Naive thymus-derived CD8-positive, alpha-beta T cell (primary cell): ENCODE measurements around the gene DENND1C. TPM values are rescaled to one million over a fixed set of nuclear protein-coding genes. Genes with fewer than 3 reads are reported as not detected.
"Not testable (repeated sequence)": the region's sequence is repeated elsewhere in the genome, so short reads cannot be mapped to it uniquely, and the experiment has no call there.

Experiments
- ATAC-seq, 2 donors: fragments of 150-1000 bp; cut with Tn5 transposase in 1 of 2; sonication (Bioruptor Pico), chemical (Tn5 transposase) in 1 of 2; 1 replicate in 1 of 2; 2 replicates in 1 of 2; pipeline ENCODE4 v1.10.0; 2021; ENCODE audit warnings: mild to moderate bottlenecking in 2 of 2, moderate library complexity in 2 of 2
- POLR2A ChIA-PET: fragments of 350-600 bp; sonication (Branson Sonifier 250); formaldehyde crosslinking; loops from one replicate; lab custom pipeline; 2021; ENCODE audit warnings: antibody characterized with exemption; lab: Charles Lee
- DNase-seq, 10 donors: peaks; one replicate each; pipeline versions ENCODE4 v3.0.0 to v3.0.0-alpha.2; 2020 to 2022
- H3K27ac Mint-ChIP-seq, 10 donors: one replicate each; pipeline ENCODE4 v1.8.0; 2020 to 2022; ENCODE audit warnings: mild to moderate bottlenecking in 10 of 10, mixed read lengths in 10 of 10, moderate library complexity in 4 of 10, inconsistent platforms in 1 of 10
- H3K27me3 Mint-ChIP-seq, 5 donors: one replicate each; pipeline ENCODE4 v1.8.0; 2021 to 2022; ENCODE audit warnings: mixed read lengths in 5 of 5
- H3K36me3 Mint-ChIP-seq, 3 donors: one replicate each; pipeline ENCODE4 v1.8.0; 2020 to 2022; ENCODE audit warnings: mixed read lengths in 3 of 3, mild to moderate bottlenecking in 2 of 3, inconsistent platforms in 1 of 3
- H3K4me1 Mint-ChIP-seq, 4 donors: one replicate each; pipeline ENCODE4 v1.8.0; 2021 to 2022; ENCODE audit warnings: mixed read lengths in 4 of 4
- H3K4me3 Mint-ChIP-seq, 10 donors: one replicate each; pipeline ENCODE4 v1.8.0; 2020 to 2022; ENCODE audit warnings: mild to moderate bottlenecking in 10 of 10, mixed read lengths in 10 of 10, moderate library complexity in 6 of 10, inconsistent platforms in 1 of 10
- H3K9me3 Mint-ChIP-seq, 9 donors: one replicate each; pipeline ENCODE4 v1.8.0; 2020 to 2022; ENCODE audit warnings: mixed read lengths in 9 of 9, mild to moderate bottlenecking in 3 of 9, inconsistent platforms in 1 of 9, moderate library complexity in 1 of 9
- polyA plus RNA-seq, 3 donors: library from polyadenylated mRNA; unstranded; fragments of 300-500 nt; fragmentation: Illumina TruSeq; gene quantifications; one replicate each; pipeline ENCODE4 v1.2.3, GENCODE V29; 2021
- total RNA-seq, 8 experiments: library from RNA in 2 of 8; stranded (reverse) in 2 of 8; gene quantifications; one replicate each; pipeline ENCODE4 v1.2.3 and lab custom pipeline; 2021 to 2026

DENND1C gene
- total and polyA plus RNA-seq, 5 experiments from 2014 or later = 35.4 to 110 (median 105) TPM

- H3K27ac Mint-ChIP-seq = peak overlapping the region in 4 of 10 donors; percentile 10 to 85 (median 66)
Observed at GRCh38 chr19:6440905-6441304, 40.7 kb downstream of the DENND1C start.

GRCh38 chr19:6439743-6440142, 41.8 kb downstream of the DENND1C start:
- H3K36me3 Mint-ChIP-seq = no peaks in the 10 kb centered on the region
- H3K9me3 Mint-ChIP-seq = no peaks in the 10 kb centered on the region
- no peak overlapping the region for H3K4me3 Mint-ChIP-seq
- peaks cover 0 to 2% (median 0%) of the 10 kb centered on the region in 4 donors for H3K4me1 Mint-ChIP-seq
- ATAC-seq (no peak), DNase-seq (no peak)
- POLR2A ChIA-PET = no interaction called here
- H3K27ac Mint-ChIP-seq = peak overlapping the region in 1 of 10 donors; percentile 9
- H3K27me3 Mint-ChIP-seq = no peaks in the 10 kb centered on the region

More at GRCh38 chr19:6440905-6441304, 40.7 kb downstream of the DENND1C start:
- Mint-ChIP-seq H3K4me3 (no peak overlapping the region), H3K27me3 (no peaks in the 10 kb centered on the region), H3K4me1 (peaks cover 0 to 2% (median 0%) of the 10 kb centered on the region in 4 donors), H3K36me3 (peaks cover 0 to 7% (median 0%) of the 10 kb centered on the region in 3 donors), H3K9me3 (no peaks in the 10 kb centered on the region)
- ATAC-seq (no peak), DNase-seq (no peak)
- POLR2A ChIA-PET = no interaction called here

GRCh38 chr19:6433663-6434062, 47.9 kb downstream of the DENND1C start, which contains the start of gene SLC25A41:
Gene SLC25A41 (minus strand): TSS chr19:6433763. CDS start chr19:6433693, 70 bp downstream.
- H3K27ac Mint-ChIP-seq = no peak within 1 kb of the TSS
- H3K36me3 Mint-ChIP-seq = no peaks in the 10 kb centered on the region
- no peak within 1 kb of the TSS for H3K4me3 Mint-ChIP-seq
- no peak for ATAC-seq
- POLR2A ChIA-PET = no interaction called here
- no peaks in the 10 kb centered on the region for H3K27me3 Mint-ChIP-seq
- H3K4me1 Mint-ChIP-seq = peaks cover 2 to 14% (median 8%) of the 10 kb centered on the region in 4 donors
- no peak for DNase-seq
- H3K9me3 Mint-ChIP-seq = no peaks in the 10 kb centered on the region

- no peak for ATAC-seq
- H3K27ac Mint-ChIP-seq = no peak overlapping the region
- H3K27me3 Mint-ChIP-seq = no peaks in the 10 kb centered on the region
- no peaks in the 10 kb centered on the region for H3K36me3 Mint-ChIP-seq
- H3K4me3 Mint-ChIP-seq = no peak overlapping the region
- H3K4me1 Mint-ChIP-seq = peaks cover 2 to 14% (median 8%) of the 10 kb centered on the region in 4 donors
- POLR2A ChIA-PET = no interaction called here
- H3K9me3 Mint-ChIP-seq = no peaks in the 10 kb centered on the region
- no peak for DNase-seq
Observed at GRCh38 chr19:6433165-6433564, 48.4 kb downstream of the DENND1C start.

- Mint-ChIP-seq H3K36me3 (no peaks in the 10 kb centered on the region), H3K27ac (peak overlapping the region in 2 of 10 donors; percentile 47 to 87), H3K9me3 (no peaks in the 10 kb centered on the region), H3K27me3 (no peaks in the 10 kb centered on the region), H3K4me3 (peak overlapping the region in 2 of 10 donors; percentile 7 to 26), H3K4me1 (peaks cover 2 to 14% (median 8%) of the 10 kb centered on the region in 4 donors)
- DNase-seq (no peak), ATAC-seq (no peak)
- POLR2A ChIA-PET = no interaction called here
Observed at GRCh38 chr19:6431891-6432290, 49.7 kb downstream of the DENND1C start.

GRCh38 chr19:6429419-6430221, 52.0 kb downstream of the DENND1C start:
- Mint-ChIP-seq H3K4me3 (peak overlapping the region in 8 of 10 donors; percentile 19 to 76 (median 56)), H3K27me3 (no peaks in the 10 kb centered on the region), H3K27ac (no peak overlapping the region), H3K4me1 (peaks cover 12 to 25% (median 17%) of the 10 kb centered on the region in 4 donors), H3K9me3 (peaks cover 0 to 2% (median 0%) of the 10 kb centered on the region in 9 donors), H3K36me3 (no peaks in the 10 kb centered on the region)
- no peak for ATAC-seq
- DNase-seq = no peak
- POLR2A ChIA-PET = no interaction called here

- not testable (repeated sequence) for H3K36me3 Mint-ChIP-seq, DNase-seq, ATAC-seq, H3K9me3 Mint-ChIP-seq, H3K27me3 Mint-ChIP-seq, H3K27ac Mint-ChIP-seq
- H3K4me1 Mint-ChIP-seq = peaks cover 12 to 26% (median 17%) of the 10 kb centered on the region in 4 donors
- POLR2A ChIA-PET = interaction anchor here (1.6 kb wide), 1 partner anchor 9 kb away, joined by 6 read pairs; no protein-coding TSS in a partner anchor
- H3K4me3 Mint-ChIP-seq = peak overlapping the region in 1 of 10 donors; percentile 62
Observed at GRCh38 chr19:6428692-6429418, 52.7 kb downstream of the DENND1C start.

GRCh38 chr19:6427131-6427530, 54.5 kb downstream of the DENND1C start:
- POLR2A ChIA-PET = interaction anchor here (1.6 to 2.9 kb wide), 2 partner anchors 11 to 54 kb away, joined by 6 to 23 read pairs; partner anchors contain the start of gene DENND1C
- H3K27me3 Mint-ChIP-seq = no peaks in the 10 kb centered on the region
- no peak overlapping the region for H3K27ac Mint-ChIP-seq
- H3K36me3 Mint-ChIP-seq = peaks cover 0 to 2% (median 0%) of the 10 kb centered on the region in 3 donors
- DNase-seq (no peak), ATAC-seq (no peak)
- H3K9me3 Mint-ChIP-seq = peaks cover 0 to 2% (median 0%) of the 10 kb centered on the region in 9 donors
- peaks cover 18 to 43% (median 34%) of the 10 kb centered on the region in 4 donors for H3K4me1 Mint-ChIP-seq
- H3K4me3 Mint-ChIP-seq = no peak overlapping the region

GRCh38 chr19:6425732-6426620, 55.6 kb downstream of the DENND1C start:
- POLR2A ChIA-PET = interaction anchor here (0.5 to 2.9 kb wide), 11 partner anchors 33 to 923 kb away, joined by 3 to 28 read pairs (median 6); partner anchors contain the start of genes ALKBH7, ARHGEF18, CLPP and DENND1C
- no peak for DNase-seq
- H3K36me3 Mint-ChIP-seq = peaks cover 0 to 12% (median 0%) of the 10 kb centered on the region in 3 donors
- peak overlapping the region; percentile 89 to 97 (median 94) for H3K27ac Mint-ChIP-seq
- peaks cover 0 to 2% (median 0%) of the 10 kb centered on the region in 9 donors for H3K9me3 Mint-ChIP-seq
- H3K27me3 Mint-ChIP-seq = no peaks in the 10 kb centered on the region
- H3K4me3 Mint-ChIP-seq = peak overlapping the region; percentile 67 to 91 (median 81)
- no peak for ATAC-seq
- peaks cover 16 to 54% (median 42%) of the 10 kb centered on the region in 4 donors for H3K4me1 Mint-ChIP-seq

GRCh38 chr19:6424939-6425731, 56.5 kb downstream of the DENND1C start:
- peaks cover 0 to 20% (median 0%) of the 10 kb centered on the region in 3 donors for H3K36me3 Mint-ChIP-seq
- peaks cover 0 to 2% (median 0%) of the 10 kb centered on the region in 9 donors for H3K9me3 Mint-ChIP-seq
- peak overlapping the region; percentile 89 to 97 (median 94) for H3K27ac Mint-ChIP-seq
- H3K4me1 Mint-ChIP-seq = peaks cover 14 to 51% (median 44%) of the 10 kb centered on the region in 4 donors
- POLR2A ChIA-PET = interaction anchor here (0.5 to 2.9 kb wide), 17 partner anchors 9 to 923 kb away, joined by 3 to 28 read pairs (median 4); partner anchors contain the start of genes ALKBH7, ARHGEF18, CLPP and CRB3
- DNase-seq = peak; percentile 95 to 100 (median 99)
- H3K4me3 Mint-ChIP-seq = peak overlapping the region; percentile 67 to 91 (median 81)
- H3K27me3 Mint-ChIP-seq = no peaks in the 10 kb centered on the region
- ATAC-seq = peak; percentile 84 to 85
